ENCODE measurements around the gene PDE6A.

The PDE6A gene

DNA sequence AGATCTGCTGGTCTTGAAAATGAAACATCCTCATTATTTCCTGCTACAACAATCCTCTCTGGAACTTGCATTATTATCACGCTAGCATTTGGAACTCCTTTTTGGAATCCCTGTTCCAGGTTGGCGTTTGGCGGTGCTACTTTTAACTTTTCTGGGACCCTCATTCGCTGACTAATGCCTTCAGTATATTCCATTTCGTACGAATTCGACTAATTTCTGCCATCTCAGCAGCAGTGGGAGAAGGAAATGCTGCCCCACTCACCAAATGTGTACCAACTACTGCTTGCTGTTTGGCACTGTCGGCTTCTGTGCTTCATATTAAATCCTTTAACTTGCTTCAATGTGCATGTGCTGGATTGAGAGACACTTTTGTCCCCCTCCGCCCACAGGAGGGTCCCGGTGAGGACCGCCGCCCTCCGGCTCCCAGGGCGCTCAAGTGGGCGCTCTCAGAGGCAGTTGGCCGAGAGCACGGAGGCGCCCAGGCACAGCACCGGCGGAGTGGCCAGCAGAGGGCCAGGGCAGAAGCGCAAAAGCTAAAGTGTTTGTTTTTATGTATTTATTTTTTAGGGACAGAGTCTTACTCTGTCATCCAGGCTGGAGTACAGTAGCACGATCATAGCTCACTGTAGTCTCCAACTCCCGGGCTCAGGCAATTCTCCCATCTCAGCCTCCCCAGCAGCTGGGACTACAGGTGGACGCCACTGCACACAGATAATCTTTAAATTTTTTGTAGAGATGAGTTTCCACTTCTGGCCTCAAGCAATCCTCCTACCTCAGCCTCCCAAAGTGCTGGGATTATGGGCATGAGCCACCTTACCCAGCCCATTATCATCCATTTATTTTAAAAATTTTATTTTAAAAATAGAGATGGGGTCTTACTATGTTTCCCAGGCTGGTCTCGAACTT is 11.9 kb downstream of the PDE6A start:
- in situ Hi-C loops (cut with HindIII; ENCODE audit: low pct_ligation_motif_present, low sequenced_read_pairs), result no loop called here
- H3K27ac ChIP-seq, result no peak overlapping the region
- no peaks in the 10 kb centered on the region for H3K27me3 ChIP-seq (replicated peaks)
- no peak for DNase-seq
- no peak overlapping the region for H3K4me3 ChIP-seq (ENCODE audit: low read depth, low read length)
- TF ChIP-seq, protein P1, sequence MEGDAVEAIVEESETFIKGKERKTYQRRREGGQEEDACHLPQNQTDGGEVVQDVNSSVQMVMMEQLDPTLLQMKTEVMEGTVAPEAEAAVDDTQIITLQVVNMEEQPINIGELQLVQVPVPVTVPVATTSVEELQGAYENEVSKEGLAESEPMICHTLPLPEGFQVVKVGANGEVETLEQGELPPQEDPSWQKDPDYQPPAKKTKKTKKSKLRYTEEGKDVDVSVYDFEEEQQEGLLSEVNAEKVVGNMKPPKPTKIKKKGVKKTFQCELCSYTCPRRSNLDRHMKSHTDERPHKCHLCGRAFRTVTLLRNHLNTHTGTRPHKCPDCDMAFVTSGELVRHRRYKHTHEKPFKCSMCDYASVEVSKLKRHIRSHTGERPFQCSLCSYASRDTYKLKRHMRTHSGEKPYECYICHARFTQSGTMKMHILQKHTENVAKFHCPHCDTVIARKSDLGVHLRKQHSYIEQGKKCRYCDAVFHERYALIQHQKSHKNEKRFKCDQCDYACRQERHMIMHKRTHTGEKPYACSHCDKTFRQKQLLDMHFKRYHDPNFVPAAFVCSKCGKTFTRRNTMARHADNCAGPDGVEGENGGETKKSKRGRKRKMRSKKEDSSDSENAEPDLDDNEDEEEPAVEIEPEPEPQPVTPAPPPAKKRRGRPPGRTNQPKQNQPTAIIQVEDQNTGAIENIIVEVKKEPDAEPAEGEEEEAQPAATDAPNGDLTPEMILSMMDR (IDR thresholded peaks at IDR 0.05; ENCODE audit: low read depth, low read length, missing control alignments), result peak; percentile 75
- no peaks in the 10 kb centered on the region for H3K36me3 ChIP-seq (replicated peaks)

DNA sequence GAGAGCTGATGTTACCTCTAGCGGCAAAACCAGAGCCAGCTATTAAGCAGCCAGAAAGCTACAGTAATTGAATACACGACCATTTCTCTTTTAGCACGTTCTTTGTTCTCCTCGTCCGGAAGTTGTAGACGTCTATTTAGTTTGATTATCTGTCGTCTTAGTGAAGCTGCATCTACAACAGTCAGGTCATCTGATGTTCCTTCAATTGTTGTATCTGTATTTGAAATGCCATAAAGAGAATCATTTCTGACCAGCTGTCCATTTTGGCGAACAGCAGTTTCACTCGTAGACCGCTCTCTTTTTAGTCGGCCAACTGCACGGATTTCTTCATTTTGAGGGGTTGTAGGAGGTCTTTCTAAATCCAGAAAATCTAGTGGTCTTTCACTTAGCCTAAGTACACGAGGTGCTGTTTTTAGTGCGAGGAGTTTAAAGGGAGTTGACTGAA is 12.6 kb downstream of the PDE6A start:
- Histone ChIP-seq H3K27me3 (replicated peaks) (no peaks in the 10 kb centered on the region), H3K36me3 (replicated peaks) (no peaks in the 10 kb centered on the region), H3K27ac (no peak overlapping the region), H3K4me3 (ENCODE audit: low read depth, low read length) (no peak overlapping the region)
- DNase-seq, result no peak
- TF ChIP-seq, protein P1 (IDR thresholded peaks at IDR 0.05; ENCODE audit: low read depth, low read length, missing control alignments), result no peak
- in situ Hi-C loops (cut with HindIII; ENCODE audit: low pct_ligation_motif_present, low sequenced_read_pairs), result no loop called here

DNA sequence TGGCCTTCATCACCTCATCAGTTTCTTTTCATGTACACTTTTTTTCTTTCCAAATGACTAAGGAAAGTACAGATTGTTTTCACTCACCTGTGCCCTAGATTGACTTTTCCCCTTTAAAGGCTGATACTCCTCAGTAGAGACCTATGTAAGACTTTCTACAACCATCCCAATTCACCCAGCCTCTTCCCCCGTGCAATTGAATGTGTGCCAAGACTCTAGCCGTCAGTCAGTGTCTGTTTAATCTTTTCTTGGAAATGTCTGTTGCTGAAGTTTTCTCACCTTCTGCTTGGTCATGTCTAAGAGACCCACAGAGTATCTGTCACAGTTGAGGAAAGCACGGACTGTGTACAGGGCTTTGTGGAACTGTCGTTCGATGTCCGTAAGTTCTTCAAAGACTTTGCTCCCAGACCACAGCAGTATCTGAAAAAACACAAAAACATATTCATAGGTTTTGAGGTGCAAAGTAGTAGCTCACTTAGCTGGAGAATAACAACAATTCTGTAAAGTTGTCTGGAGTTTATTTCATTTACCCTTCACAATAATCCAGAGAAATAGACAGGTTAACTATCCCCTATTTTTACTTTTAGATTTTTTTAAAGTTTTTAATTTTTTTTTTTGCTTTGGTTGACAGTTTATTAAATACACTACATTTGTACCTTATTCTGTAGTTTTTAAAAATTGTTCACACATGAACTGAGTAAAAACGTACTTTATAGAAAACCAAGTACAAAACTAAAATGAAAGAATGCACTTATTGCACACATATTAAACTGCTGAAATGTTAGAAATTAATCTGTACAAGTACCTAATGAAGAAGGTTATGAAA is 13.6 kb downstream of the PDE6A start:
- no peak for DNase-seq
- no peaks in the 10 kb centered on the region for H3K27me3 ChIP-seq (replicated peaks)
- H3K4me3 ChIP-seq (ENCODE audit: low read depth, low read length), result no peak overlapping the region
- in situ Hi-C loops (cut with HindIII; ENCODE audit: low pct_ligation_motif_present, low sequenced_read_pairs), result no loop called here
- H3K36me3 ChIP-seq (replicated peaks), result no peaks in the 10 kb centered on the region
- H3K27ac ChIP-seq, result no peak overlapping the region
- TF ChIP-seq, protein P1 (IDR thresholded peaks at IDR 0.05; ENCODE audit: low read depth, low read length, missing control alignments), result no peak

DNA sequence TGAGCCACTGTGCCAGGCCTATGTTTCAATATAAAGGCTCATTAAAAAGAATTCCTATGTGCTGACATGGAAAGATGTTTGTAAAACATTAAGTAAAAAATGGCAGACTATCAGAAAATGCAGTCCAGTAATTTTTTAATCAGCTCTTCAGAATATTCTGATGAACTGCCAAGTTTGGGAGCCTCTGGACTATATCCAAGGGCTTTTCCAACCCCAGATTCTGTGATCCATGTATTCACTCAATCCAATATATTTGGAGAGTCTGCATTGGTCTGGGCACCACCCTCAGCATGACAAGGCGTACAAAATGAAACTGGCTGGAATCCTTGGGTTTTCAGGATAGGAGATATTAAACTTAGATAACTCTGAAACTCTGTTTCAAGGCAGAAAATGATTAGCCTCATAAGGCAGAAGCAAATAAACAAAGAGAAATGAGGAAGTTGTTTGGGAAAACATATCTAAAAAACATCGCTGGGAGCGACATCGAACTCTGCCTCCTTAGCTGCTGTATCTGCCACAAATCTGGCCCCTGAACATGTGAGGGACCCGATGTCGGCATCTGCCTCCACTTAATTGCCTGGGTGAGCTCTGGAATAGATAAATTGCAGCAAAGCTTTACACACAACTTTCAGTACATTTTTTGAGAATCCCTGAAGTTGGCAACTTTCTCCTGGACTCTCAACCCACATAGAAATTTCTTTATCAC is 14.4 kb downstream of the PDE6A start:
- DNase-seq, result no peak
- in situ Hi-C loops (cut with HindIII; ENCODE audit: low pct_ligation_motif_present, low sequenced_read_pairs), result no loop called here
- H3K4me3 ChIP-seq (ENCODE audit: low read depth, low read length), result no peak overlapping the region
- TF ChIP-seq, protein P1 (IDR thresholded peaks at IDR 0.05; ENCODE audit: low read depth, low read length, missing control alignments), result no peak
- no peak overlapping the region for H3K27ac ChIP-seq
- H3K36me3 ChIP-seq (replicated peaks), result no peaks in the 10 kb centered on the region
- H3K27me3 ChIP-seq (replicated peaks), result no peaks in the 10 kb centered on the region

DNA sequence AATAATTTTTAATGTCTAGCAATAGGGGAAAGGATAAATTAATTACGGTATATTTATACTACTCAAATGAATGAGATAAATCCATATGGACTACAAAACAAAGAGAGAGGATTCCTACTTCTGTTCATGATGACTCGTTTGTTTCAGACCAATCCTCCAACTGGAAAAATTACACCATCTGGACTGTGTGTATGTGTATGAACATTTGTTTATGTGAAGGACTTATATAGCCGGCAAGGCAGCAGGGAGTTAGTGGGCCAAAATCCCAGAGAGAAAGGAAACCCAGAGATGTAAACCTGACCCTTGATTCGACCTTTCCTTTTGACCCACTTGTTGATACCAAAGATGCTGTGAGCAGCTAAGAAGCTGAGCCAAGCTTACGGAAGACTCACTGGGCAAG is 20.1 kb downstream of the PDE6A start:
- in situ Hi-C loops (cut with HindIII; ENCODE audit: low pct_ligation_motif_present, low sequenced_read_pairs), result no loop called here
- Histone ChIP-seq H3K27ac (no peak overlapping the region), H3K4me3 (ENCODE audit: low read depth, low read length) (no peak overlapping the region), H3K36me3 (replicated peaks) (no peaks in the 10 kb centered on the region), H3K27me3 (replicated peaks) (no peaks in the 10 kb centered on the region)
- DNase-seq, result no peak
- TF ChIP-seq, protein P1 (IDR thresholded peaks at IDR 0.05; ENCODE audit: low read depth, low read length, missing control alignments), result no peak

Measured in brain microvascular endothelial cell (primary cell).